Left ventricle myocardium inferior (tissue), 1 donor: ENCODE results near the gene GPR155. TPM values are rescaled to one million over a fixed set of nuclear protein-coding genes. Genes with fewer than 3 reads are reported as not detected.

Experiments used
- DNase-seq: peaks from one replicate; pipeline ENCODE4 v3.0.0-alpha.2; 2020
- H3K27ac ChIP-seq: fragments of 200-600 bp; replicated peaks from 2 replicates; pipeline ENCODE4 v1.8.0; 2021
- H3K27me3 ChIP-seq: fragments of 200-600 bp; 2 replicates; pipeline ENCODE4 v1.8.0; 2021; ENCODE audit warnings: low read depth
- H3K36me3 ChIP-seq: fragments of 200-600 bp; 2 replicates; pipeline ENCODE4 v1.8.0; 2021
- H3K4me1 ChIP-seq: fragments of 200-600 bp; 2 replicates; pipeline ENCODE4 v1.8.0; 2021
- H3K4me3 ChIP-seq: fragments of 200-600 bp; 2 replicates; pipeline ENCODE4 v1.8.0; 2021; ENCODE audit warnings: mild to moderate bottlenecking, moderate library complexity
- H3K9me3 ChIP-seq: fragments of 200-600 bp; replicated peaks from 2 replicates; pipeline ENCODE4 v1.8.0; 2021
- CTCF ChIP-seq: fragments of 200-600 bp; IDR thresholded peaks from 2 replicates; pipeline ENCODE4 v1.8.0; 2021; ENCODE audit warnings: antibody characterized with exemption, mild to moderate bottlenecking, borderline replicate concordance
- intact Hi-C: fragments of 100-400 bp; cut with micrococcal nuclease; formaldehyde crosslinking; loops from one replicate; pipeline ENCODE4 v1.11.0; 2022
- total RNA-seq: library from RNA; stranded (reverse); fragmentation: NEBNext Ultra II Directional; extraction: Animal tissue kit (Norgen Biotek cat#: 25700); gene quantifications from one replicate; pipeline ENCODE4 v1.2.1, GENCODE V29; 2021
- donor health status: DM: no; HTN: yes; CAD: no; lungs with severe emphysema.

Gene GPR155
- total RNA-seq, 1 donor from 2014 or later = 16.3 TPM

- no peaks in the 10 kb centered on the region for H3K4me1 ChIP-seq
- no peak overlapping the region for H3K27ac ChIP-seq
- no peaks in the 10 kb centered on the region for H3K27me3 ChIP-seq
- TF ChIP-seq CTCF = no peak
- no peaks in the 10 kb centered on the region for H3K36me3 ChIP-seq
- intact Hi-C loops = loop anchor here (10.0 kb wide), 1 partner anchor 63 kb away; no protein-coding TSS in a partner anchor
- peaks cover 10% of the 10 kb centered on the region for H3K9me3 ChIP-seq
- no peak overlapping the region for H3K4me3 ChIP-seq
- no peak for DNase-seq
Measured at GRCh38 chr2:174527959-174528358, 41.1 kb upstream of the GPR155 start.

GRCh38 chr2:174527101-174527721 is 40.4 kb upstream of the GPR155 start:
- H3K4me1 ChIP-seq = no peaks in the 10 kb centered on the region
- H3K9me3 ChIP-seq = peaks cover 10% of the 10 kb centered on the region
- peaks cover 4% of the 10 kb centered on the region for H3K27me3 ChIP-seq
- no peak for DNase-seq
- H3K4me3 ChIP-seq = no peak overlapping the region
- no peaks in the 10 kb centered on the region for H3K36me3 ChIP-seq
- intact Hi-C loops = loop anchor here (10.0 kb wide), 1 partner anchor 62 kb away; no protein-coding TSS in a partner anchor
- no peak overlapping the region for H3K27ac ChIP-seq
- TF ChIP-seq CTCF = no peak

GRCh38 chr2:174524527-174524926 is 37.7 kb upstream of the GPR155 start:
- Histone ChIP-seq H3K4me3 (no peak overlapping the region), H3K27ac (no peak overlapping the region), H3K9me3 (peaks cover 10% of the 10 kb centered on the region), H3K4me1 (no peaks in the 10 kb centered on the region), H3K36me3 (no peaks in the 10 kb centered on the region), H3K27me3 (peaks cover 20% of the 10 kb centered on the region)
- no peak for TF ChIP-seq CTCF
- intact Hi-C loops = loop anchor here (10.0 kb wide), 1 partner anchor 60 kb away; no protein-coding TSS in a partner anchor
- DNase-seq = no peak

GRCh38 chr2:174522553-174522952 is 35.7 kb upstream of the GPR155 start:
- intact Hi-C loops = loop anchor here (10.0 kb wide), 1 partner anchor 58 kb away; no protein-coding TSS in a partner anchor

GRCh38 chr2:174518395-174518794 is 31.6 kb upstream of the GPR155 start:
- intact Hi-C loops = no loop called here
- no peak for TF ChIP-seq CTCF
- Histone ChIP-seq H3K4me1 (no peaks in the 10 kb centered on the region), H3K36me3 (no peaks in the 10 kb centered on the region), H3K4me3 (no peak overlapping the region), H3K27ac (no peak overlapping the region), H3K27me3 (peaks cover 20% of the 10 kb centered on the region), H3K9me3 (no peaks in the 10 kb centered on the region)
- no peak for DNase-seq

More at GRCh38 chr2:174522553-174522952, 35.7 kb upstream of the GPR155 start:
- Histone ChIP-seq H3K27me3 (peaks cover 20% of the 10 kb centered on the region), H3K27ac (no peak overlapping the region), H3K36me3 (no peaks in the 10 kb centered on the region), H3K4me1 (no peaks in the 10 kb centered on the region), H3K4me3 (no peak overlapping the region), H3K9me3 (peaks cover 1% of the 10 kb centered on the region)
- TF ChIP-seq CTCF = peak; percentile 43
- no peak for DNase-seq
